H1 (cell line): ENCODE results near the gene MYO5B. TPM values are rescaled to one million over a fixed set of nuclear protein-coding genes. Genes with fewer than 3 reads are reported as not detected.

ENCODE experiments used
- BRCA1 ChIP-seq: IDR thresholded peaks from 2 replicates; pipeline ENCODE4 v1.6.1; 2012; ENCODE audit warnings: low read depth, low read length, improper control_type of control experiment
- CBX5 ChIP-seq: fragments of 300-800, 300-1000 bp; sonication (generic); IDR thresholded peaks from 2 replicates; pipeline ENCODE4 v1.7.1; 2016; ENCODE audit warnings: antibody characterized with exemption, low read length, low read depth
- CHD7 ChIP-seq: fragments of 300-600 bp; sonication (generic); IDR thresholded peaks from 2 replicates; pipeline ENCODE4 v1.7.1; 2012; ENCODE audit warnings: low read length, moderate library complexity, mild to moderate bottlenecking, inconsistent platforms; ENCODE audit not compliant: insufficient replicate concordance
- EGR1 ChIP-seq: IDR thresholded peaks from 2 replicates; pipeline ENCODE4 v1.6.1; 2011; ENCODE audit warnings: low read depth, low read length, borderline replicate concordance
- FOSL1 ChIP-seq: IDR thresholded peaks from 2 replicates; pipeline ENCODE4 v1.6.1; 2011; ENCODE audit warnings: mild to moderate bottlenecking, low read depth, low read length, moderate library complexity; ENCODE audit not compliant: insufficient read depth
- MAX ChIP-seq: IDR thresholded peaks from 2 replicates; pipeline ENCODE4 v1.6.1; 2012; ENCODE audit warnings: inconsistent platforms
- SAP30 ChIP-seq: fragments of 300-600 bp; sonication (generic); IDR thresholded peaks from 2 replicates; pipeline ENCODE4 v1.7.1; 2012; ENCODE audit warnings: low read length, moderate library complexity, mild to moderate bottlenecking, inconsistent platforms; ENCODE audit not compliant: insufficient read depth, insufficient replicate concordance
- SIN3A ChIP-seq, 2 experiments: IDR thresholded peaks in 1 of 2; conservative IDR thresholded peaks in 1 of 2; 2 replicates each; pipeline ENCODE4 v1.6.1; 2011 to 2012; ENCODE audit warnings: low read length in 2 of 2, improper control_type of control experiment in 1 of 2, low read depth in 1 of 2, mild to moderate bottlenecking in 1 of 2
- TEAD4 ChIP-seq: IDR thresholded peaks from 2 replicates; pipeline ENCODE4 v1.6.1; 2012; ENCODE audit warnings: low read depth, low read length, inconsistent platforms, mixed read lengths
- polyA plus RNA-seq, 7 experiments: library from polyadenylated mRNA; depleted of rRNA in 3 of 7; stranded (reverse) in 5 of 7; unstranded in 2 of 7; fragments of >200 nt in 5 of 7; fragments of 200-250 nt in 2 of 7; gene quantifications; 1 replicate in 5 of 7; 2 replicates in 1 of 7; 4 replicates in 1 of 7; pipeline versions ENCODE4 v1.2.1 to v1.2.3, GENCODE V29; 2011 to 2013; ENCODE audit warnings: missing spikeins in 2 of 7, mixed read lengths in 2 of 7
- total RNA-seq: library from RNA; stranded (reverse); fragmentation: NEBNext Ultra II Directional; extraction: Animal tissue kit (Norgen Biotek cat#: 25700); gene quantifications from 2 replicates; pipeline ENCODE4 v1.2.1, GENCODE V29; 2021

The MYO5B gene
- total and polyA plus RNA-seq, 2 of the 8 experiments (the other 6 are each of a cell fraction or from before 2014, with no cell fraction given): 6.4 to 7.7 TPM

- no peak for TF ChIP-seq CHD7
- TF ChIP-seq SAP30: no peak
- TF ChIP-seq FOSL1: no peak
- no peak for TF ChIP-seq MAX
- TF ChIP-seq EGR1: no peak
- no peak for TF ChIP-seq SIN3A (conservative IDR thresholded peaks at IDR 0.05 in 1 of 2, IDR thresholded peaks at IDR 0.05 in 1 of 2; ENCODE audit: low read depth in 1 of 2, low read length in 2 of 2)
- no peak for TF ChIP-seq CBX5
- no peak for TF ChIP-seq TEAD4
- no peak for TF ChIP-seq BRCA1
Observed at GRCh38 chr18:49819071-49819662, 375.8 kb downstream of the MYO5B start (continued).
